DMS53 (cell line): ENCODE measurements around the gene TOP2A.

ENCODE experiments used
- DNase-seq: peaks from one replicate; lab custom pipeline; 2025; lab: John Stamatoyannopoulos, UW

TOP2A gene

DNA sequence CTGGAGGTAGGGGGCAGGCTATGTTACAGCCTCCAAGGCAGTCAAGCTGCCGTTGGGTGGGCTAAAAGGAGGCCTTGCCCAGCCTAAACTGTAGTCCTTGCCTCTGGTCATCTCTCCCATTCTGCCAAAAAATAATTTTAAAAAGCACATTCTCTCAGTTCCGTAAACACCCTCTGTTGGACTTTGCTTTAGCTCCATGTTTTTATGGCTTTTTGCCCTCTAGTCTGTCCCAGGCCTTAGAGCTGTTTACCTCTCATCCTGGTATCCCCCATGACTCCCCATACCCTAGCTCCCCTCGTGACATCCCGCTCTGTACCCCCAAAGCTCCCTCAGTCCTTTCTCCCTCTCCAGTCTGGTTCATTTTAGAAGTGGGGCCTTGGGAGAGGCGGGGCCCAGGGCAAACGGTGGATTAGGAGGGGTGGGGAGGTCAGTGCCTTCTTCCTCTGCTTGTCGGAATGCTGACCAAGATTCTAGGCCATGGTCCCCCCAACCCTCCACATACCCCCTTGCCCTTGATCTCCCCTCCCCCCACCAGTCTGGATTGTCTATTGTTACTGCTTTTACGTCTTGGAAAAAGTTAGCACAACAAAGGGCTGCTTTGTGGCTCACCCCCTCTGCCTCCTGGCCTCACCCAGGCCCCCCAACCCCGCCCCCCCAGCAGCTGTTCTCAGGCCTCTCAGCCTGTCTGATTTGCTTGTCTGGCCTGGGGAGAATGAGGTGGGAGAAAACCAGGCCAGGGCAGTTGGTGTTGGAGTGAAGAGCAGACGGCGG is 71.5 kb downstream of the TOP2A start:
- no peak for DNase-seq

DNA sequence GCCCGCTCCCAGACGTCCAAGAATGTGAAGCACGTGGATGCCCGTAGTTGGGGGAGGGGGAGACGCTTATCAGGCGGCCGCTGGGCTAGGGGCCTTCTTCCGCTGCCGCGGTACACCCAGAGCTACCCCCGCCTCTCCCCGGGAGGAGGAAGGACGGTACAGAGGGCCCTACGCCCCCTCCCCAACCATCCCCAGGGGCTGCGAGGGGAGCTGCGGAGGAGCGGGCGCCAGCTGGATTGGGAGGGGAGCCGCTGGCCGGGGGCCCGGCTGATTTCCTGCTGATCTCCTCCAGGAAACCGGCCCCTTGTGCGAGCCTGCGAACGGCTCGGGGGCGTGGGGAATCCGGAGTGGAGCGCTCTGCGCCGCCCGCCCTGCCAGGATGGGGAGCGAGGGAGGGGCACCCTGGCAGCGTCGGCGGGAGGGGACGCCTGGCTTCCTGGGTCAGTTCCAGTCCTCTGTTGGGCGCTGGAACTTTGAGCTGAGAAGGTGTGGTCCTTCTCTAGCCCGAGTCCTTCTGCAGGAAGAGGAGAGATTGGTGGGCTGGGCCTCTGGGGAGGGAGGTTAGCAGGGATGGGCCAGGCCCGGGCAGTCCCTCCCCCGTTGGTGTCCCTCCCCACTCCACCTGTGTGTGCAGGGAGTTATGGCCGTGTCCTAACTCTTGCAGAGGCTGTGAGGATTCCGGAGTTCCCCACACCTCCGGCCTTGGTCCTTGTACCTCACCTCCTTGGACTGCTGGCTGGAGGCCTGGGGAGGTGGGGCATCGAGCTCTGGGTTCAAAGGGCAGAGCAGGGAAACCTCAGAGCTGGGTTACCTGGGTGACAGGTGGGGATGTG is 72.3 kb downstream of the TOP2A start:
- peak; percentile 82 for DNase-seq

DNA sequence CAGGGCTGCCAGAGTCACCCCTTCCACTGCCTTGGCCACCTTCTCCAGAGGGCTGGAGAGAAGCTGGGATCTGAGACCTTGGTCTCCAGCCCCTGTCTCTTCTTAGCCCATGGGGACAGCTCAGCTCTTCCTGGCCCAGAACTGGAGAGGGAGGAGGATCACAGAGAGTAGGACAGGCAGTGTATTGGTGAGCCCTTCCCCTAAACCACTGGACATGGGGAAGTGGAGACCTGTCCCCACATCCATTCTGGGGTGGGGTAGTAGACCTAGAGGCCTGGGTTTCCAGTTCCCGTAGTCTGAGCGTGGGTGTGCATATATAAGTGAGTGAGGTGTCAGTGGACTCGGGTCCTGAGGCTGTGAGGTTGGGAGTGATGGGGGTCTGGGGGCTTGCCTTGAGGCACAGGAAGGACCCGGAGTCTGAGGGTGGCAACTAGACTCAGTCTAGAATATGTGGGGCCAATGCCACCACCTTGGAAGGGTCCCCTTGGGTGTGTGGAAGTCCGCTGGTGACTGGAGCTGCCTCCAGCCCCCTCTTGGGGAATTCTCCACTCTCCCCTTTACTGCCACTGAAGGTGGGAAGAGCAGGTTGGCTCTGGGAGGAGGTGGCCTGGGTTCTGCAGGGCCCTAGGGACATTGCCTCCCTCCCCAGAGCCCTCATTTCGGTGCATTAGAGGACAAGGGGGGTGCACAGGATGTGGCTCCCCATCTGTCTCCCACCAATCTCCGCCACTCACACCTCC is 73.1 kb downstream of the TOP2A start:
- DNase-seq = peak; percentile 24

DNA sequence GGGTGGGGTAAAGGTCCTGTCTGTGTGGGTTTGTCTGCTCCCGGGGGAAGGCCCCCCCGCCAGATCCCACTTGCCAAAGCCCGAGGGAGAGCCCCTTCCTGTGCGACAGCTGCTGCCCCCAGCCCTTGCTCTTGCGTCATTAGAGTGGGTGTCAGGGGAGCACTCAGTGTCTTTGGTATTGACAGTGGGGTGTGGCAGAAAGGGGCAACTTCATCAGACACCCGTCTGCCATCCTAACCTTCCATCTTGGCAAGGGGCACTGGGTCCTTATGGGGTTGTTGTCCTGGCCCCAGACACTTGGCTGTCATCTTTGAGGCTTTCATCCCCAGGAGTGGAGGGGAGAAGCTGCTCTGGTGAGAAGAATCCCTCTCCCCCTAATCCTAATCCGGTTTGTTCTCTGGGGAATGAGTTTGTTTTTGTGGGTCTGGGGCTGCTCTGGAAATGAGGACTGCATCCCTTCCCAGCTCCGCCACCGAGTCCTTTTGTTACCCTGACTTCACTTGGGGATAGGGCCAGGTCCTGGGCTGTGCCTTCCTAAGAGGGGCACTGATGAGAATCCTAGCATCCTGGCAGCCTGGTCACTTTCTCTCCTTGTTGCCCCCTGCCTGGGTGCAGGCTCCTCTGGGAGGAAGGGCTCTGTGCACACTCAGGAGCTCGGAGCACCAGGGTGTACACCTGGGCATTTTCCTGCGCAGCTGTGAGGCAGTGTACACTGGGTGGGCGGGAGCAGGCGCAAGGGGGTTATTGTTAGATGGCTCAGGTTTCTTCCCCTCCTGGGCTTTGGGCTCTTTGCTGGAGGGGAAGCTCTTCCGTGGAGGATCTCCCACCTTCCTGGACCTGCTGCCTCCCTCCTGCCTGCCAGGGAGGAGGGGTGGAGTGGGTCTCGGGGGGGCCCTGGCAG is 74.2 kb downstream of the TOP2A start:
- DNase-seq = no peak

DNA sequence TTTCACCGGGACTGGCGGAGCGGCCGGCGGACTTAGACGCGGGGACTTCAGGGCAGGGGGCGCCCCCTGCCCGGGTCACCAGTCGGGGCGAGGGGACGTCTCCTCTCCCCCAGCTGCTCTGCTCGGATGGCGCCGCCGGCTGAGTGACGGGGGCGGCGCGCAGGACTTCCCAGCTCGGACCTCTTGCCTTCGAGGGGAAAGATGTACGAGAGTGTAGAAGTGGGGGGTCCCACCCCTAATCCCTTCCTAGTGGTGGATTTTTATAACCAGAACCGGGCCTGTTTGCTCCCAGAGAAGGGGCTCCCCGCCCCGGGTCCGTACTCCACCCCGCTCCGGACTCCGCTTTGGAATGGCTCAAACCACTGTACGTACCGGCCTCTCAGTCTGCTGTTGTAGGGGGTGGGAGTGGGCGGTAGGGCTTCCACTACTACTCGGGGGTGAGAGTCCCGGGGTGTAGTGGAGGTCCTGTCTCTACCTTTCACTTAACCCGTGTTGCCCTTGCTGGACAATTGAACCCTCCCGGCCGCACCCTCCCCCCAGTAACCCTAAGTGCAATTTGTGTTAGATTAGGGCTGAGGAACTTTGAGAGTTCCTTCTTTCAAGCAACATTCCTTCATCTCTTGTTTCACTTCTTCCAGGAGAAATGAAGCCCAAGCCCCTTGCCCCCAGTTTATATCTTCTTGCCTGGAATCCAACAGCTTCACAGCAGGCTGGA is 75.0 kb downstream of the TOP2A start:
- DNase-seq = no peak

DNA sequence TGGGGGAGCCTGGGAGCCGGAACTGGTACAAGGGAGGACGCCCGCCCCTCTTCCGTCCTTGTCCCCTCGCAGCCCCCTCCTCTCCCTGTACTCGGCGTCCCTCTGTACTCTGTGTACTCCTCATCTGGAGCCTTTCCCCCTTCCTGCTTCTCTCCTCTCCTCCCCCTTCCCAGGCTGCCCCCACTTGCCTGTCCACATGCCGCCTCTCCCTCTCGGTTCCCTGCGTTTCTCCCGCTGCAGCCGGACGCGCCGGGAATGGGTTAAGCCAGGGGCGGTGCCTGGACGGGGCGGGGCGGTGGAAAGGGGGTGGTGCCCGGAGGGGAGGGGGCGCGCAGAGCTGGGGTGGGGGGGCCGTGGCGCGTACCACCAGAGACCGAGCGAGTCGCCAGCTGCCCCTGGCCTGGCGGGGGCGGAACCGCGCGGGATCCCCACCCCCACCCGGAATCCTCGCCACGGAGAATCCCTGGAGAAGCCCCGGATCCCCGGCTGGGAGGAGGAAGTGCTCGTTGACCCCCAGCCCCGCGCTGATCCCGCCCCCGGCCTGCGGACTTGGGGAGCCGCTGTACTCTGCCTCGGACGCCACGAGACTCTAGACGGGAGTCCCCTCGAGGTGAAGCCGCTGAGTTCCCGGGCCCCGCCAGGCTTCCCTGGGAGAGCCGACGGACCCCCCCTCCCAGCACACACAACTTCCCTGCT is 75.7 kb downstream of the TOP2A start:
- peak; percentile 80 for DNase-seq

DNA sequence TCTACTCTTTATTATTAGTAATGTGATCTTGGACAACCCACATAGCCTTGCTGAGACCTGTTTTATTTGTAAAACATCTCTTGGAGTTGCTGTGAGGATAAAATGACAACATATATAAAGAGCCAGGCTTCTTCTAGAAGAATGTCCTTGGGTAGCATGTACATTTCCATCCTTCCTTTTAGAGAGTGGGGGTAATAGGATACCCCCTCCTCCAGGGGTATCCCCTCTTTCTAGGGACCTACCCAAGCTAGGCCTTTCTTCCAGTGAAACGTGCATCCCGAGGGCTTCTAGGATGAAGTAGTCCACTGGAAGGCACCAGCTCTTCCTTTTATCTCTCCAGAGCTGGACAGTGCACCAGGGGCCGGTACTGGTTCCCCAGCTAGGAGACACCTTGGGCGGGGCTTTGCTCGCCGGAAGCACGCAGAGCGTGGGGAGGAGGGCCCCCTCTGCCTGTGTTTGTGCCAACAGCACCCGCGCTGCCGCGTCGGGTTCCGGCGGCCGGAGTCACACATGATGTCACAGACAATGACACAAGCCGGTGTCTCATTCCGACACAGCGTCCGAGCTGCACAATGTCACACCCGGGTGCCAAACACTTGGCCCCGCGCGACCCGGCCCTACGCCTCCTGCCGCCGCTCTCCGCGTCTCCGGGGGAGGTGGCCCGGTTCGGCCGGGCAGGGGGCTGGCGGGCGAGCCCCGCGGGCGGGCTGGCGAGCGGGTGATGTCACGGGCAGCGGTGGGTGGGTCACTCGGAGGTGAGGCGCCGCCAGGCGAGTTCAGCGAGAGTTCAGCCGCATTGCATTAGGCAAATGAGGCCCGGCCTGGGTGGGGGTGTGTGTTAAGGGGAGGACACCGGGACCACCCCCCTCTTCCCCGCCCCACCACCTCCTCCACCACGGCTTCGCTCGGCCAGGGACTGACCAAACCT is 76.6 kb downstream of the TOP2A start:
- peak; percentile 94 for DNase-seq

DNA sequence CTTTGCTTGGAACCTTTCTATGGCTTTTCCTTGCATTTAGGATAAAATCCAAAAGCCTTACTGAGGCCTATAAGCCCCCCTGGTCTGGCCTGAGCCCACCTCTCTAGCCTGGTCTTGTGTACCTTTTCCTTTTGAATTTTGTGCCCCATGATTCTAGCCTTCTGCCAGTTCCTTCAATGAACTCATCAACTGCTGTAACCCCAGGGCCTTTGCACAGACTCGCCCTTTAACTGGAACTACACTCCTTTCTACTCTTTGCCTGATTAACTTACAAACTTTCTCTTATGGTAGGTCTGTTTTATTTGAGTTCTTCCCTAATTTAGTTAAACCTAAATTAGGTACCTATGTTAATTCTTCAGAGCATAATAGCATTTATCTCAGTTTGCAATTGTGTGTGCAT is 77.4 kb downstream of the TOP2A start:
- DNase-seq = no peak

DNA sequence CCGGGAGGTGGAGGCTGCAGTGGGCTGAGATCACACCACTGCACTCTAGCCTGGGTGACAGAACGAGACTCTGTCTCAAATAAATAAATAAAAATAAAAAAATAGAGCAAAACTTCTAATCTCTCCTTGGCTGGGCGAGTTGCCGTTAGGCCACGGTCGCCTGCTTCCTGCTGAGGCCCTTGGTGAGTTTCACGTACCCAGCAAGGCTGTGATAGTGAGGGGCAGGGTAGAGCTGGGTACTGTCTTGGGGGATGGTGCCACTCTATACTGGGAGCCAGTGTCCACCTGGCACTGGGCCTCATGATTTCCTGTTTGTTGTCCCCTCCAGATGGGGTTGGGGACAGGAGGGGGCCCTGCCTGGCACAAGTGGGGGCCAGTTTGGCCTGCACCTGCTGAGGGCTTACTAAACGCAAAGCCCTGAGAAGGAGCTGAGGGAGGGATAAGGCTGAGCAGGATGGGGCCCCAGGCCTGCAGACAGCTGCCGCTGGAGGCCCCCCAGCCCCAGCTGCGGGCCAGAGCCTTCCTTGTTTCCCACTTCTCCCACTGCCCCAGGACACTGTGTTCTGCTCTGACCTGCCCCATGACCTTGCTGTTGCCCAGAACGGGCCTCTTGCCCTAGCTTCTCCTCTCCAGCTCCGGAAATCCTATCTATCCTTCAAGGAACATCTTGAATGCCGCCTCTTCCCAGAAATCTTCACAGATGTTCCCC is 78.6 kb downstream of the TOP2A start:
- DNase-seq = no peak
